ENCODE measurements around the gene SMARCB1. TPM values are rescaled to one million over a fixed set of nuclear protein-coding genes. Genes with fewer than 3 reads are reported as not detected.
A peak's percentile ranks its signal among the peaks of the same experiment; 100 is the strongest.

SMARCB1 gene
- total and polyA plus RNA-seq, 2 experiments from 2014 or later: 114 to 132 TPM

- peak within 1 kb of the TSS; percentile 90 for H3K27ac ChIP-seq (ENCODE audit: low read depth)
- peak within 1 kb of the TSS; percentile 95 for H3K4me2 ChIP-seq
- TF ChIP-seq POLR2AphosphoS5 (IDR thresholded peaks at IDR 0.05; ENCODE audit: low read depth): peak; percentile 77
- no peak for TF ChIP-seq EZH2 (IDR thresholded peaks at IDR 0.05; ENCODE audit: low read depth, unreplicated experiment)
- no peak for TF ChIP-seq NANOG (IDR thresholded peaks at IDR 0.05; ENCODE audit: borderline replicate concordance)
- peak; percentile 78 for TF ChIP-seq CREB1 (CRISPR knock-in tag; IDR thresholded peaks at IDR 0.05; ENCODE audit: low read depth)
- no peak for TF ChIP-seq CTCF (conservative IDR thresholded peaks at IDR 0.05; ENCODE audit: low read depth in 2 of 2)
- no peak for TF ChIP-seq ETS1 (IDR thresholded peaks at IDR 0.05)
- TF ChIP-seq JUNB (IDR thresholded peaks at IDR 0.05; ENCODE audit: unreplicated experiment): no peak
- no peak for TF ChIP-seq STAT1 (IDR thresholded peaks at IDR 0.05; ENCODE audit: unreplicated experiment)
- no peak for TF ChIP-seq EZH2phosphoT487 (IDR thresholded peaks at IDR 0.05; ENCODE audit: unreplicated experiment)
- H3K9me2 ChIP-seq (ENCODE audit: insufficient read depth): no peaks in the 10 kb centered on the region
- H3K9me3 Mint-ChIP-seq: no peaks in the 10 kb centered on the region
- peak within 1 kb of the TSS; percentile 91 for H3K4me3 ChIP-seq
- ATAC-seq (peak; percentile 90), DNase-seq (ENCODE audit: low spot score) (peak; percentile 96)
- no peaks in the 10 kb centered on the region for H3K36me3 ChIP-seq (ENCODE audit: insufficient read depth)
- H3K79me2 ChIP-seq (replicated peaks; ENCODE audit: insufficient read depth): no peaks in the 10 kb centered on the region; the same call in 1 of the 2 replicates
- H2AFZ ChIP-seq: peak within 1 kb of the TSS; percentile 96
- H3K27me3 ChIP-seq (ENCODE audit: insufficient read depth): no peaks in the 10 kb centered on the region
- H3K27ac Mint-ChIP-seq: peak within 1 kb of the TSS; percentile 86
- peaks cover 10% of the 10 kb centered on the region for H3K4me1 ChIP-seq (ENCODE audit: insufficient read depth)
- H3K36me3 Mint-ChIP-seq (ENCODE audit: low read depth): peaks cover 2% of the 10 kb centered on the region; the same call in 1 of the 3 replicates
- 0 out of 2 replicates have a peak, but pooled peaks cover 5% of the 10 kb centered on the region for H3F3A ChIP-seq (replicated peaks; ENCODE audit: low read depth)
- peaks cover 18% of the 10 kb centered on the region for H3K27me3 Mint-ChIP-seq (ENCODE audit: insufficient read depth, low read depth, poor library complexity)
- H4K20me1 ChIP-seq (replicated peaks; ENCODE audit: insufficient read depth): no peaks in the 10 kb centered on the region
- peaks cover 28% of the 10 kb centered on the region for H3K4me1 Mint-ChIP-seq
- peak within 1 kb of the TSS; percentile 82 for H3K4me3 Mint-ChIP-seq
Observed at GRCh38 chr22:23750714-23751440, 35.9 kb upstream of the SMARCB1 start, which contains the start of gene ZNF70. ZNF70 (minus strand) TSS chr22:23751112; CDS start chr22:23745140, 5,972 bp downstream.

GRCh38 chr22:23751441-23751996 lies 35.2 kb upstream of the SMARCB1 start:
- no peaks in the 10 kb centered on the region for H3K27me3 ChIP-seq (ENCODE audit: insufficient read depth)
- no peaks in the 10 kb centered on the region for H3K9me2 ChIP-seq (ENCODE audit: insufficient read depth)
- H4K20me1 ChIP-seq (replicated peaks; ENCODE audit: insufficient read depth): no peaks in the 10 kb centered on the region
- peak overlapping the region; percentile 91 for H3K4me3 ChIP-seq
- no peaks in the 10 kb centered on the region for H3K9me3 Mint-ChIP-seq
- H3K27ac Mint-ChIP-seq: peak overlapping the region; percentile 84
- no peaks in the 10 kb centered on the region; the same call in 1 of the 2 replicates for H3K79me2 ChIP-seq (replicated peaks; ENCODE audit: insufficient read depth)
- peak overlapping the region; percentile 83 for H3K4me2 ChIP-seq
- H3K36me3 ChIP-seq (ENCODE audit: insufficient read depth): no peaks in the 10 kb centered on the region
- peak overlapping the region; percentile 82 for H3K4me3 Mint-ChIP-seq
- H3K27me3 Mint-ChIP-seq (ENCODE audit: insufficient read depth, low read depth, poor library complexity): peaks cover 15% of the 10 kb centered on the region
- peak overlapping the region; percentile 90 for H3K27ac ChIP-seq (ENCODE audit: low read depth)
- H3K4me1 Mint-ChIP-seq: peaks cover 28% of the 10 kb centered on the region
- TF ChIP-seq ETS1 (IDR thresholded peaks at IDR 0.05) (no peak), NANOG (IDR thresholded peaks at IDR 0.05; ENCODE audit: borderline replicate concordance) (no peak), POLR2AphosphoS5 (IDR thresholded peaks at IDR 0.05; ENCODE audit: low read depth) (no peak), CREB1 (CRISPR knock-in tag; IDR thresholded peaks at IDR 0.05; ENCODE audit: low read depth) (no peak), ZNF331 (CRISPR knock-in tag; IDR thresholded peaks at IDR 0.05; ENCODE audit: low read depth) (no peak), CTCF (conservative IDR thresholded peaks at IDR 0.05; ENCODE audit: low read depth in 2 of 2) (no peak), STAT1 (IDR thresholded peaks at IDR 0.05; ENCODE audit: unreplicated experiment) (no peak)
- H2AFZ ChIP-seq: peak overlapping the region; percentile 91
- peaks cover 11% of the 10 kb centered on the region for H3K4me1 ChIP-seq (ENCODE audit: insufficient read depth)
- ATAC-seq: peak; percentile 32
- peak; percentile 69 for DNase-seq (ENCODE audit: low spot score)
- 0 out of 2 replicates have a peak, but pooled peaks cover 5% of the 10 kb centered on the region for H3F3A ChIP-seq (replicated peaks; ENCODE audit: low read depth)
- H3K36me3 Mint-ChIP-seq (ENCODE audit: low read depth): no peaks in the 10 kb centered on the region; the same call in 2 of the 3 replicates

Measured in GM23338 (cell line).